Suprapubic skin (tissue), 4 donors: ENCODE results near the gene RAB27B. TPM values are rescaled to one million over a fixed set of nuclear protein-coding genes. Genes with fewer than 3 reads are reported as not detected.

Experiments
- DNase-seq, 2 donors: peaks; one replicate each; pipeline ENCODE4 v3.0.0-alpha.2; 2019; ENCODE audit warnings: low spot score in 2 of 2
- H3K27ac ChIP-seq: fragments of 200-600 bp; sonication (generic); one replicate; pipeline ENCODE4 v1.5.1; 2019
- H3K27me3 ChIP-seq: fragments of 200-600 bp; sonication (generic); one replicate; pipeline ENCODE4 v1.5.1; 2019
- H3K36me3 ChIP-seq: fragments of 200-600 bp; sonication (generic); one replicate; pipeline ENCODE4 v1.5.1; 2019
- H3K4me1 ChIP-seq: fragments of 200-600 bp; sonication (generic); one replicate; pipeline ENCODE4 v1.5.1; 2019
- H3K4me3 ChIP-seq: fragments of 200-600 bp; sonication (generic); one replicate; pipeline ENCODE4 v1.5.1; 2019; ENCODE audit warnings: mild to moderate bottlenecking
- H3K9me3 ChIP-seq: fragments of 200-600 bp; sonication (generic); one replicate; pipeline ENCODE4 v1.5.1; 2019
- EP300 ChIP-seq: sonication (generic); formaldehyde crosslinking; IDR thresholded peaks from one replicate; pipeline ENCODE4 v1.6.1; 2017; ENCODE audit warnings: antibody characterized with exemption
- POLR2A ChIP-seq, 2 donors: fragments of 450-650 bp; IDR thresholded peaks; one replicate each; pipeline ENCODE4 v1.6.1; 2017; ENCODE audit warnings: antibody characterized with exemption in 2 of 2, mild to moderate bottlenecking in 2 of 2, moderate library complexity in 2 of 2
- POLR2AphosphoS5 ChIP-seq, 3 donors: sonication (generic); formaldehyde crosslinking; IDR thresholded peaks; one replicate each; pipeline ENCODE4 v1.6.1; 2017; ENCODE audit warnings: antibody characterized with exemption in 3 of 3
- WGBS: methylation state at CpG from one replicate; pipeline ENCODE4 v1.1.5; 2018; 5-methylcytosine and 5-hydroxymethylcytosine counted together
- total RNA-seq, 4 donors: library from RNA; depleted of rRNA; stranded (reverse); fragments of >200 nt; gene quantifications; one replicate each; pipeline ENCODE4 v1.1.0, GENCODE V29; 2016
- TF ChIP-seq, protein P1 (sequence below), 2 donors: fragments of 200-600 bp in 1 of 2; fragments of 450-650 bp in 1 of 2; sonication (generic) in 1 of 2; IDR thresholded peaks; one replicate each; pipeline ENCODE4 v1.5.1; 2016 to 2019; ENCODE audit warnings: antibody characterized with exemption in 2 of 2, mild to moderate bottlenecking in 1 of 2, moderate library complexity in 1 of 2

The RAB27B gene
- total RNA-seq, 4 donors from 2014 or later = 18.0 to 32.8 (median 20.6) TPM

DNA sequence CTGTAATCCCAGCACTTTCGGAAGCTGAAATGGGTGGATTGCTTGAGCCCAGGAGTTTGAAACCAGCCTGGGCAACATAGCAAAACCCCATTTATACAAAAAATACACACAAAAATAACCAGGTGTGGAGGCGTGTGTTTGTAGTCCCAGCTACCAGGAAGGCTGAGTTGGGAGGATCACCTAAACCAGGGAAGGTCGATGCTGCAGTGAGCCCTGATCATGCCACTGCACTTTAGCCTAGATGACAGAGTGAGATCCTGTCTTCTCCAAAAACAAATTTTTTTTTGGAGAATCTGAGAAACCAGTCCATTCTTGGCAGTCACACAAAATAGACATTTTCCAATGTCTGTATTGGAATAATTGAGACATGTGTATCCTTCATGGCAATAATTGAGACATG is 46.8 kb downstream of the RAB27B start:
- 77% methylated on average over 3 of the region's 3 CpGs for WGBS

GRCh38 chr18:54877076-54877475 is 48.8 kb downstream of the RAB27B start:
- Histone ChIP-seq H3K36me3 (no peaks in the 10 kb centered on the region), H3K9me3 (no peaks in the 10 kb centered on the region), H3K4me3 (no peak overlapping the region), H3K27ac (no peak overlapping the region), H3K4me1 (peaks cover 22% of the 10 kb centered on the region), H3K27me3 (no peaks in the 10 kb centered on the region)
- no peak for DNase-seq
- TF ChIP-seq, protein P1, sequence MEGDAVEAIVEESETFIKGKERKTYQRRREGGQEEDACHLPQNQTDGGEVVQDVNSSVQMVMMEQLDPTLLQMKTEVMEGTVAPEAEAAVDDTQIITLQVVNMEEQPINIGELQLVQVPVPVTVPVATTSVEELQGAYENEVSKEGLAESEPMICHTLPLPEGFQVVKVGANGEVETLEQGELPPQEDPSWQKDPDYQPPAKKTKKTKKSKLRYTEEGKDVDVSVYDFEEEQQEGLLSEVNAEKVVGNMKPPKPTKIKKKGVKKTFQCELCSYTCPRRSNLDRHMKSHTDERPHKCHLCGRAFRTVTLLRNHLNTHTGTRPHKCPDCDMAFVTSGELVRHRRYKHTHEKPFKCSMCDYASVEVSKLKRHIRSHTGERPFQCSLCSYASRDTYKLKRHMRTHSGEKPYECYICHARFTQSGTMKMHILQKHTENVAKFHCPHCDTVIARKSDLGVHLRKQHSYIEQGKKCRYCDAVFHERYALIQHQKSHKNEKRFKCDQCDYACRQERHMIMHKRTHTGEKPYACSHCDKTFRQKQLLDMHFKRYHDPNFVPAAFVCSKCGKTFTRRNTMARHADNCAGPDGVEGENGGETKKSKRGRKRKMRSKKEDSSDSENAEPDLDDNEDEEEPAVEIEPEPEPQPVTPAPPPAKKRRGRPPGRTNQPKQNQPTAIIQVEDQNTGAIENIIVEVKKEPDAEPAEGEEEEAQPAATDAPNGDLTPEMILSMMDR (IDR thresholded peaks at IDR 0.05) = no peak
- TF ChIP-seq POLR2A (IDR thresholded peaks at IDR 0.05) = no peak
- no peak for TF ChIP-seq POLR2AphosphoS5 (IDR thresholded peaks at IDR 0.05)
- TF ChIP-seq EP300 = no peak
- 84% methylated on average over 1 of the region's 1 CpG for WGBS

More for the DNA sequence above, 46.8 kb downstream of the RAB27B start:
- Histone ChIP-seq H3K27ac (no peak overlapping the region), H3K36me3 (no peaks in the 10 kb centered on the region), H3K27me3 (no peaks in the 10 kb centered on the region), H3K9me3 (no peaks in the 10 kb centered on the region), H3K4me1 (peaks cover 15% of the 10 kb centered on the region), H3K4me3 (no peak overlapping the region)
- no peak for DNase-seq
- no peak for TF ChIP-seq POLR2A (IDR thresholded peaks at IDR 0.05)

DNA sequence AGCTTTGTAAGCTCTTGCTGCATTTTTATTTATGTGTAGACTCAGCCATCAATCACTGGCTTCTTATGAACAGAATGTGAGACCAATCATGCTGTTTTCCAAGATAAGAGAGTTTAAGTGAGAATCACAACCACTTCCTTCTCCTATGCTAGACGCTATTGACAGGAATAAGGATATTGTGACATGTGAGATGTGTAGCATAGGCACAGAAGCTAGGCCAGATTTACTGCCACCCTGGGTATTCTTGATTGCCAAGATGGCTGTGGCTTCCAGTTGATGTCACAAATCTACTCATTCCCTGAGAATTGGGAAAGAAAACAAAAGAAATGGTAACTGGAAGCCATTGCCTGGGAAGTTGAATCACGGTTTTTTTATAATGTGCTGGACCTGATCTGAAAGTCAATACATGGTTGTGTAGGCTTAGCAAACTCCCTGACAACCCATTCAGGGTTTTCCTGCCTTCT is 49.9 kb downstream of the RAB27B start:
- no peak for TF ChIP-seq POLR2AphosphoS5 (IDR thresholded peaks at IDR 0.05)
- TF ChIP-seq, protein P1 (IDR thresholded peaks at IDR 0.05) = no peak
- TF ChIP-seq POLR2A (IDR thresholded peaks at IDR 0.05) = no peak
- no peak for TF ChIP-seq EP300
- no peak for DNase-seq
- 79% methylated on average over 2 of the region's 2 CpGs for WGBS
- Histone ChIP-seq H3K4me1 (peaks cover 22% of the 10 kb centered on the region), H3K4me3 (no peak overlapping the region), H3K36me3 (no peaks in the 10 kb centered on the region), H3K9me3 (no peaks in the 10 kb centered on the region), H3K27me3 (no peaks in the 10 kb centered on the region), H3K27ac (no peak overlapping the region)

DNA sequence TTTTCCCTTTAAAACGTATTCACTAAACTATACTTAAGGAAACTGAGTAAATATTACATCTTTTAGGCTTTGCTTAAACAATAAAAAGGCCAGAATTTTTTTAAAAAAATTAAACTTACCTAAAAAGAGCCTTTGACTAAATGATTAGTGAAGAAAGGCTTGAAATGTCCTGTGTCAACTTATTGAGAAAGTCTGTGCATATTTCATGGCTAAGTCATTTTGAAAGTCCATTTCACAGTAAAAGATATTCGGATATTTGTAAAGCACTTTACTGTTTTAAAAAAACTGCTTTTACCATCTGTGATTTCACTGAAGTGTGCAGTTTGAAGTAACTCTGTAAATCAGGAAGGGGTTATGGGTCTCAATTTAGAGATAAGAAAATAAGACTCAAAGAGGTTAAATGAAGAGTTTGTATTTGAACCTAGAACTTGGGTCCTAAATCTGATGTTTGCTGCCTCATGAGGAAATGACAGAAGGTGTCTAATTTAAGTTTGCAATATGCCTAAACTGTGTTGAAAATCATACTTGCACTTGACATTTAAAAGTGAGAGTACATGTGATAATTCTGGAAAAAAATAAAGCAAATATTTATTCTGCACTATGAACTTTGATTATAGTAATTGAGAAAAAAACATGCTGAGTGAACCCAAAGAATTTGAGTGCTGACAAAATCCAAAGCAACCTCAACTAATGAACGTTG is 50.5 kb downstream of the RAB27B start:
- Histone ChIP-seq H3K9me3 (no peaks in the 10 kb centered on the region), H3K27me3 (no peaks in the 10 kb centered on the region), H3K27ac (no peak overlapping the region), H3K36me3 (no peaks in the 10 kb centered on the region), H3K4me1 (peaks cover 18% of the 10 kb centered on the region), H3K4me3 (no peak overlapping the region)
- TF ChIP-seq POLR2A (IDR thresholded peaks at IDR 0.05) (no peak), EP300 (no peak), POLR2AphosphoS5 (IDR thresholded peaks at IDR 0.05) (no peak)
- TF ChIP-seq, protein P1 (IDR thresholded peaks at IDR 0.05) = no peak
- DNase-seq = no peak
- WGBS = 86% methylated on average over 3 of the region's 3 CpGs

GRCh38 chr18:54879691-54880090 is 51.4 kb downstream of the RAB27B start:
- Histone ChIP-seq H3K27ac (no peak overlapping the region), H3K4me1 (peaks cover 10% of the 10 kb centered on the region), H3K9me3 (no peaks in the 10 kb centered on the region), H3K4me3 (no peak overlapping the region), H3K27me3 (no peaks in the 10 kb centered on the region), H3K36me3 (no peaks in the 10 kb centered on the region)
- no peak for DNase-seq
- 48% methylated on average over 4 of the region's 4 CpGs for WGBS
- no peak for TF ChIP-seq POLR2AphosphoS5 (IDR thresholded peaks at IDR 0.05)
- TF ChIP-seq, protein P1 (IDR thresholded peaks at IDR 0.05) = no peak
- no peak for TF ChIP-seq POLR2A (IDR thresholded peaks at IDR 0.05)
- no peak for TF ChIP-seq EP300
